ENCODE measurements around the gene PRPF18.
A peak's percentile ranks its signal among the peaks of the same experiment; 100 is the strongest.
"Not testable (repeated sequence)": the region's sequence is repeated elsewhere in the genome, so short reads cannot be mapped to it uniquely, and the experiment has no call there.

Gene PRPF18, protein sequence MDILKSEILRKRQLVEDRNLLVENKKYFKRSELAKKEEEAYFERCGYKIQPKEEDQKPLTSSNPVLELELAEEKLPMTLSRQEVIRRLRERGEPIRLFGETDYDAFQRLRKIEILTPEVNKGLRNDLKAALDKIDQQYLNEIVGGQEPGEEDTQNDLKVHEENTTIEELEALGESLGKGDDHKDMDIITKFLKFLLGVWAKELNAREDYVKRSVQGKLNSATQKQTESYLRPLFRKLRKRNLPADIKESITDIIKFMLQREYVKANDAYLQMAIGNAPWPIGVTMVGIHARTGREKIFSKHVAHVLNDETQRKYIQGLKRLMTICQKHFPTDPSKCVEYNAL

DNA sequence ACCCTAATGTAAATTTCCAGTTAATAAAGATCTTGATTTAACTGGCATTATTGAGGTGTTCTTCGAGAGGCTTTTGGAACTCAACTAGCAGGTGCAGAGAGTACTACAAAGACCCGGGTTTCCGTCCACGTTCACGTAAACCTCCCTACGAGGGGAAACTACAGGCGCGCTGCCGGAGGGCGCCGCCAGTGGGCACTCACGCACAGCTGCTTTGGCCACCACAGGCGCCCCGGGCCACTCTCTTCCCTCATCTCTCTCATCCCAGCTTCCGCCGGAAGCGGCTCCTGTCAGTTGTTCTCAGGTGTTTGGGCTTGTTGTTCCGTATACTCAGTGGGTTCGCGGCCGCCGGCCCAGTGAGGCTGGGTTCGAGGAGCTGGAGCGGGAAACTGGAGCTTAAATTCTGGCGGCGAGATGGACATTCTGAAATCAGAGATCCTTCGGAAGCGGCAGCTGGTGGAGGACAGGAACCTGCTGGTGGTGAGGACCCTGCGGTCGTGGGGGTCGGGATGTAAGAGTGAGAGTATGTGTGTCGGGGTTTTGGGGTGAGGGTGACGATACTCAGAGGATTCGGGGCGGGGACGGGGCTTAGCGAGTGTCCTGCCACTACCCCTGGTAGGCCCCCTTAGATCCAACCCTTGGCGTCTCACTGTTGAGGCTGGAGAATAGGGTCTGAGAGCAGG is at the start of gene PRPF18:
Gene PRPF18 (plus strand): TSS at position 290 of the 680 bp plus-strand sequence. CDS start 122 bp downstream, at position 412.
- H3K9me3 Mint-ChIP-seq, result no peaks in the 10 kb centered on the region
- H3K27ac Mint-ChIP-seq (ENCODE audit: low read depth), result peak within 1 kb of the TSS; percentile 98
- H3K27me3 Mint-ChIP-seq, result peaks cover 39% of the 10 kb centered on the region
- peaks cover 12% of the 10 kb centered on the region for H3K36me3 Mint-ChIP-seq (ENCODE audit: insufficient read depth)
- ATAC-seq (replicated peaks; ENCODE audit: extremely low read depth, poor library complexity, severe bottlenecking), result peak; percentile 97
- H3K4me1 Mint-ChIP-seq, result peaks cover 33% of the 10 kb centered on the region
- H3K4me3 Mint-ChIP-seq, result peak within 1 kb of the TSS; percentile 99
- peak; percentile 91 to 93 for DNase-seq (ENCODE audit: low spot score in 2 of 2)

DNA sequence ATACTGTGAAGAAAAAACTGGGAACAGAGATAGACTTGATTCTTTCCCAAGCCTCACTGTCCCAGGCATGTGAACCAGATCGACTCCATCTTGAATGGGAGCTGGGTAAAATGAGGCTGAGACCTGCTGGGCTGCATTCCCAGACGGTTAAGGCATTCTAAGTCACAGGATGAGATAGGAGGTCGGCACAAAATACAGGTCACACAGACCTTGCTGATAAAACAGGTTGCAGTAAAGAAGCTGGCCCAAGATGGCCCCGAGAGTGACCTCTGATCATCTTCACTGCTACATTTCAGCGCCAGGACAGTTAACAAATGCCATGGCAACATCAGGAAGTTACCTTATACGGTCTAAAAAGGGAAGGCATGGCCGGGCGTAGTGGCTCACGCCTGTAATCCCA is 48.8 kb upstream of the PRPF18 start:
- H3K27ac Mint-ChIP-seq (ENCODE audit: low read depth); H3K4me1 Mint-ChIP-seq; H3K36me3 Mint-ChIP-seq (ENCODE audit: insufficient read depth); H3K4me3 Mint-ChIP-seq; H3K9me3 Mint-ChIP-seq; ATAC-seq (replicated peaks; ENCODE audit: extremely low read depth, poor library complexity, severe bottlenecking); DNase-seq (ENCODE audit: low spot score in 2 of 2): not testable (repeated sequence)
- H3K27me3 Mint-ChIP-seq, result peaks cover 87% of the 10 kb centered on the region

DNA sequence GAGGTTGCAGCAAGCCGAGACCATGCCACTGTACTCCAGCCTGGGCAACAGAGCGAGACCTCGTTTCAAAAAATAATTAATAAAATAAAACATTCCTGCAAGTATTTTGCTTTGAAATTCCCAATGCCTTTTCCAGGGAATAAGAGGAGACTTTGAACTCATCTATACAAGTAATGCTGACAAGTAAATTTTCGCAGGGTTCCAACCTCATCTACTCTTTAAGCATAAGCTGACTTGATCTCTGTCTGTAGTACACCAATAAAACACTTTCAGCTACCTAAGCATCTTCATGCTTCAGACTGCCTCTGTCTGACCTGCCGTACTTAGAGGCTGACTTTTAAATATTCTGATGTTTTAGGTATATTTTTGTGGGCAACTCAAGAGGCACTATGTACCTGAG is 44.2 kb upstream of the PRPF18 start:
- H3K4me1 Mint-ChIP-seq, result no peaks in the 10 kb centered on the region
- peaks cover 82% of the 10 kb centered on the region for H3K27me3 Mint-ChIP-seq
- no peak overlapping the region for H3K4me3 Mint-ChIP-seq
- no peaks in the 10 kb centered on the region for H3K36me3 Mint-ChIP-seq (ENCODE audit: insufficient read depth)
- no peak for ATAC-seq (replicated peaks; ENCODE audit: extremely low read depth, poor library complexity, severe bottlenecking)
- H3K27ac Mint-ChIP-seq (ENCODE audit: low read depth), result no peak overlapping the region
- no peaks in the 10 kb centered on the region for H3K9me3 Mint-ChIP-seq
- DNase-seq (ENCODE audit: low spot score in 2 of 2), result no peak

- Mint-ChIP-seq H3K36me3 (ENCODE audit: insufficient read depth) (no peaks in the 10 kb centered on the region), H3K4me1 (no peaks in the 10 kb centered on the region), H3K27me3 (peaks cover 80% of the 10 kb centered on the region), H3K27ac (ENCODE audit: low read depth) (no peak overlapping the region), H3K4me3 (no peak overlapping the region), H3K9me3 (peaks cover 16% of the 10 kb centered on the region)
- no peak for DNase-seq (ENCODE audit: low spot score in 2 of 2)
- no peak for ATAC-seq (replicated peaks; ENCODE audit: extremely low read depth, poor library complexity, severe bottlenecking)
Measured at GRCh38 chr10:13550802-13551201, 36.0 kb upstream of the PRPF18 start.

- Mint-ChIP-seq H3K36me3 (ENCODE audit: insufficient read depth) (no peaks in the 10 kb centered on the region), H3K4me1 (no peaks in the 10 kb centered on the region), H3K27ac (ENCODE audit: low read depth) (no peak overlapping the region), H3K4me3 (no peak overlapping the region), H3K9me3 (peaks cover 5% of the 10 kb centered on the region), H3K27me3 (peaks cover 44% of the 10 kb centered on the region)
- ATAC-seq (replicated peaks; ENCODE audit: extremely low read depth, poor library complexity, severe bottlenecking) (no peak), DNase-seq (ENCODE audit: low spot score in 2 of 2) (no peak)
Measured at GRCh38 chr10:13555884-13556510, 30.8 kb upstream of the PRPF18 start.

DNA sequence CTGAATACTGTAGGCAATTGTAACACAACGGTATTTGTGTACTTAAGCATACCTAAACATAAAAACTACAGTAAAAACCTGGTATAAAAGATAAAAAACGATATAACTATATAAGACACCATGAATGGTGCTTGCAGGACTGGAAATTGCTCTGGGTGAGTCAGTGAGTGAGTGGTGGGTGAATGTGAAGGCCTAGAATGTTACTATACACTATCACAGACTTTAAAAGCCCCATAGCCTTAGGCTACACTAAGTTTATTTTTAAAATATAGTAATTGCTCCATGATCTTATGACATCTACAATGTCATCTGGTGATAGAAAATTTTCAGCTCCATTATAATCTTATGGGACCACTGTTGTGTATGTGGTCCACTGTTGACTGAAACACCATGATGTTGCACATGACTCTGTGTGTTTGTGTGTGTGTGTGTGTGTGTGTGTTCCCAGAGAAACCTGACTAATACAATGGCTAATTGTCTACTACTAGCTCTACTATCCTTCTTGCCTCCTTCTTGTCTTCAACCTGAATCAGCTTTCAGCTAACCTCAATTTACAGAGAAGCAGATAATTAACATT is 27.6 kb upstream of the PRPF18 start:
- peaks cover 22% of the 10 kb centered on the region for H3K27me3 Mint-ChIP-seq
- DNase-seq (ENCODE audit: low spot score in 2 of 2), result no peak
- H3K27ac Mint-ChIP-seq (ENCODE audit: low read depth), result no peak overlapping the region
- no peak for ATAC-seq (replicated peaks; ENCODE audit: extremely low read depth, poor library complexity, severe bottlenecking)
- no peaks in the 10 kb centered on the region for H3K9me3 Mint-ChIP-seq
- H3K4me3 Mint-ChIP-seq, result no peak overlapping the region
- no peaks in the 10 kb centered on the region for H3K4me1 Mint-ChIP-seq
- H3K36me3 Mint-ChIP-seq (ENCODE audit: insufficient read depth), result no peaks in the 10 kb centered on the region

- no peaks in the 10 kb centered on the region for H3K9me3 Mint-ChIP-seq
- DNase-seq (ENCODE audit: low spot score in 2 of 2), result no peak
Measured at GRCh38 chr10:13560597-13560996, 26.2 kb upstream of the PRPF18 start.

GRCh38 chr10:13563481-13564445 is 23.0 kb upstream of the PRPF18 start:
- Mint-ChIP-seq H3K9me3 (no peaks in the 10 kb centered on the region), H3K27me3 (peaks cover 40% of the 10 kb centered on the region), H3K4me3 (no peak overlapping the region), H3K27ac (ENCODE audit: low read depth) (no peak overlapping the region), H3K4me1 (no peaks in the 10 kb centered on the region), H3K36me3 (ENCODE audit: insufficient read depth) (no peaks in the 10 kb centered on the region)
- ATAC-seq (replicated peaks; ENCODE audit: extremely low read depth, poor library complexity, severe bottlenecking) (no peak), DNase-seq (ENCODE audit: low spot score in 2 of 2) (no peak)

More at GRCh38 chr10:13560597-13560996, 26.2 kb upstream of the PRPF18 start:
- H3K27me3 Mint-ChIP-seq, result peaks cover 26% of the 10 kb centered on the region
- no peak overlapping the region for H3K4me3 Mint-ChIP-seq
- no peak overlapping the region for H3K27ac Mint-ChIP-seq (ENCODE audit: low read depth)
- no peaks in the 10 kb centered on the region for H3K4me1 Mint-ChIP-seq
- no peak for ATAC-seq (replicated peaks; ENCODE audit: extremely low read depth, poor library complexity, severe bottlenecking)
- no peaks in the 10 kb centered on the region for H3K36me3 Mint-ChIP-seq (ENCODE audit: insufficient read depth)

- Mint-ChIP-seq H3K9me3 (no peaks in the 10 kb centered on the region), H3K4me3 (no peak overlapping the region), H3K27ac (ENCODE audit: low read depth) (no peak overlapping the region), H3K36me3 (ENCODE audit: insufficient read depth) (no peaks in the 10 kb centered on the region), H3K4me1 (no peaks in the 10 kb centered on the region), H3K27me3 (peaks cover 48% of the 10 kb centered on the region)
- ATAC-seq (replicated peaks; ENCODE audit: extremely low read depth, poor library complexity, severe bottlenecking), result no peak
- no peak for DNase-seq (ENCODE audit: low spot score in 2 of 2)
Measured at GRCh38 chr10:13564576-13564975, 22.2 kb upstream of the PRPF18 start.

GRCh38 chr10:13567030-13567429 is 19.7 kb upstream of the PRPF18 start:
- DNase-seq (ENCODE audit: low spot score in 2 of 2) (no peak), ATAC-seq (replicated peaks; ENCODE audit: extremely low read depth, poor library complexity, severe bottlenecking) (no peak)
- Mint-ChIP-seq H3K9me3 (no peaks in the 10 kb centered on the region), H3K4me3 (no peak overlapping the region), H3K4me1 (no peaks in the 10 kb centered on the region), H3K36me3 (ENCODE audit: insufficient read depth) (no peaks in the 10 kb centered on the region), H3K27ac (ENCODE audit: low read depth) (no peak overlapping the region), H3K27me3 (peaks cover 55% of the 10 kb centered on the region)

GRCh38 chr10:13571541-13571940 is 15.2 kb upstream of the PRPF18 start:
- Mint-ChIP-seq H3K4me1 (no peaks in the 10 kb centered on the region), H3K9me3 (peaks cover 10% of the 10 kb centered on the region), H3K27ac (ENCODE audit: low read depth) (no peak overlapping the region), H3K27me3 (peaks cover 54% of the 10 kb centered on the region), H3K4me3 (no peak overlapping the region), H3K36me3 (ENCODE audit: insufficient read depth) (no peaks in the 10 kb centered on the region)
- DNase-seq (ENCODE audit: low spot score in 2 of 2), result no peak
- no peak for ATAC-seq (replicated peaks; ENCODE audit: extremely low read depth, poor library complexity, severe bottlenecking)

DNA sequence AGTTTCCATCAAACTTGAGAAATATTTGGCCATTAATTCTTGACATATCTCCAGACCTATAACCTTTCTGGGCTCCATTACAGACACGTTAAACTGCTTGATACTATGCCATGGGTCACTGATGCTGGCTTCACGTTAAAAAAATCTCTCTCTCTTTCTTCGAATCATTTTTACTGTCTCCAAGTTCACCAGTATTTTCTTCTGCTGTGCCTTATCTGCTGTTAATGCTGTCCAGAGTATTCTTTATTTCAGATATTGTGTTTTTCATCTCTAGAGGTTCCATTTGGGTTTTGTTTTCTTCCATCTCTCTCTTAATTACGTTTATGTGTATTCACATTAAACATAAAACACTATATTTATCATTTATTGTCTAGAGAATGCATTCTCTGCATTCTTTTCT is 12.8 kb upstream of the PRPF18 start:
- no peak for DNase-seq (ENCODE audit: low spot score in 2 of 2)
- H3K27ac Mint-ChIP-seq (ENCODE audit: low read depth), result no peak overlapping the region
- H3K4me3 Mint-ChIP-seq, result no peak overlapping the region
- no peaks in the 10 kb centered on the region for H3K4me1 Mint-ChIP-seq
- H3K9me3 Mint-ChIP-seq, result peaks cover 10% of the 10 kb centered on the region
- H3K36me3 Mint-ChIP-seq (ENCODE audit: insufficient read depth), result no peaks in the 10 kb centered on the region
- no peak for ATAC-seq (replicated peaks; ENCODE audit: extremely low read depth, poor library complexity, severe bottlenecking)
- peaks cover 59% of the 10 kb centered on the region for H3K27me3 Mint-ChIP-seq
